22Rv1 (cell line): ENCODE measurements around the gene C1orf159.

ENCODE experiments used
- CTCF ChIP-seq: fragments of 450-650 bp; IDR thresholded peaks from 2 replicates; pipeline ENCODE4 v1.5.1; 2017; ENCODE audit warnings: mild to moderate bottlenecking
- ZFX ChIP-seq: fragments of 450-650 bp; IDR thresholded peaks from 2 replicates; pipeline ENCODE4 v1.6.1; 2017; ENCODE audit warnings: antibody characterized with exemption, borderline replicate concordance

DNA sequence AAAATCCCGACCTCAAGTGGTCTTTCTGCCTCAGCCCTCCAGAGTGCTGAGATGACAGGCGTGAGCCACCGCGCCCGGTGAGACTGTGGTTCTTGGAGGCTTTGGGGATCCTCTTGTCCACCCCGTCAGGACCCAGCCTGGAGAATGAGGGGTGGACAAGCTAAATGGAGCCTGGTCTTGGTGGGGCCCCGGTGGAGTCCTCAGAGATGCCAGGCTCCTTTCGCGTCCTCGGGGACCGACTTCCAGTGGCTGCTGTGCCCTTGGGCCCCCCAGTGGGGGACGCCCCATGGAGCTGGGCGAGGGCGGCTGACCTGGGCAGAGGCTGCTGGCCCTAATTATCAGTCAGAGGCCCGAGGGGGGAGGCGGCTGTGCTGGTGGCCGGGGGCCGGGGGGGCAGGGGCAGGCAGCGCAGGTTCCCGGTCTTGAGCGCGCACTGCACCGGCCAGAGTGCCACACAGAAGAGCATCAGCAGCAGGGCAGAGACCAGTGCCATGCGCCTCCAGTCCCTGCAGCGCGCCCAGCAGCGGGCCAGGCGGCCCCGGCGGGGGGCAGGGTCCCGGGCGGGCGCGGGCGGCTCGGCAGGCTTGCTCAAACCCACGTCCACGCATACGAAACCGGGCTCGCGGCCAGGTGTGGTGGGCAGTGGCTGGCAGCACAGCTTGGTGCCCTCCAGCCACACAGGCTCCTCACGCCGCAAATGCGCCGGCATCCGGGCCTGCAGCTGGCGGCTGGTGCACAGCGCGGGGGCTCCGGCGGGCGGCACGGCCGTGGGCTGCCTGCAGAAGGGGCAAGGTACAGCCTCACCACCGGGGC lies 44.2 kb downstream of the C1orf159 start:
- no peak for TF ChIP-seq CTCF
- no peak for TF ChIP-seq ZFX
